ENCODE measurements around the gene CD244. TPM values are rescaled to one million over a fixed set of nuclear protein-coding genes. Genes with fewer than 3 reads are reported as not detected.
"Not testable (repeated sequence)": the region's sequence is repeated elsewhere in the genome, so short reads cannot be mapped to it uniquely, and the experiment has no call there.

The CD244 gene
- polyA plus RNA-seq, 1 donor from 2014 or later = 1.6 TPM

DNA sequence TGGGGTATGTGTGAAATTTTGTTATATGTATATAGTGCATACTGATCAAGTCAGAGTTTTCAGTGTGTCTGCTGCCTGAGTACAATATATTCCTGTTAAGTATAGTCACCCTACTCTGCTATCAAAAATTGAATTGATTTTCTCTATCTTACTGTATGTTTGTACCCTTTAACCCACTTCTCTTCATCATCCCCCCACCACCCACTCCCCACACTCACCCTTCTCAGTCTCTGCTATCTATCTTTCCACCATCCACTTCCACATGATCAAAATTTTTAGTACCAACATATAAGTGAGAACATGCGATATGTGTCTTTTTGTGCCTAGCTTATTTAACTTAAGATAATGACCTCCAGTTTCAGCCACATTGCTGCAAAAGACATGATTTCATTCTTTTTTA, 62.5 kb downstream of the CD244 start:
- no peaks in the 10 kb centered on the region for H3K27me3 Mint-ChIP-seq
- H3K4me1 Mint-ChIP-seq = peaks cover 57 to 77% (median 65%) of the 10 kb centered on the region in 3 donors
- peaks cover 20% of the 10 kb centered on the region for H3K36me3 Mint-ChIP-seq

DNA sequence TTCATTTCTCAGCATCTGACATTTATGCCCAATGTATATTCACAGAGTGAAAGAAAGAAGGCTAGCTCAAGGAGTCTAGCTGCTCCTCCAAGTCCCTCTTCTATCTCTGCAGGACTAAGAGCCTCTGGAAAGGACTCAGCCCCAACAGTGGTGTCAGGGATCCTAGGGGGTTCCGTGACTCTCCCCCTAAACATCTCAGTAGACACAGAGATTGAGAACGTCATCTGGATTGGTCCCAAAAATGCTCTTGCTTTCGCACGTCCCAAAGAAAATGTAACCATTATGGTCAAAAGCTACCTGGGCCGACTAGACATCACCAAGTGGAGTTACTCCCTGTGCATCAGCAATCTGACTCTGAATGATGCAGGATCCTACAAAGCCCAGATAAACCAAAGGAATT, 63.0 kb downstream of the CD244 start:
- no peaks in the 10 kb centered on the region for H3K27me3 Mint-ChIP-seq

More for the DNA sequence above, 62.5 kb downstream of the CD244 start:
- H3K4me3 Mint-ChIP-seq = peak overlapping the region; percentile 68 to 96 (median 88)
- H3K27ac Mint-ChIP-seq = peak overlapping the region; percentile 90 to 99 (median 95)
- H3K9me3 Mint-ChIP-seq = peaks cover 0 to 9% (median 2%) of the 10 kb centered on the region in 3 donors

DNA sequence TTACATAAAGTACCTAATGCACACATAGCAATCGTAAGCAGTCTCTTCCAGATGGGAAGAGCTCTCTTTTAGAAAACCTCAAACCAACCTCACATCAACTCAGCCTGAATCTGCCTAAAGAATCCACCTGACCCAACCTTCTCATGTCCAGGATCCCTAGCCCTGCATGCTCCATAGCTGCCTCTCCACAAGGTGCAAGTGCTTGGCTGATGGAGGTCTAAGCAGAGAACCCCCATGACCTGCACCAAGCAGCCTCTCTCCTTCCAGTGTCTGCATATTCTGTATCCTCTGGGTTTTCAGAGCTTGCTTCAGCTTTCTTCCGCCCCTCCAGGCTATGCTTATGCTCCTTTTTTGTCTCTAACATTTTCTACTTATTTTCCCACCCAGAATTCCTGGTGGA, 64.2 kb downstream of the CD244 start:
- Mint-ChIP-seq H3K4me1 (peaks cover 53 to 68% (median 53%) of the 10 kb centered on the region in 3 donors), H3K27me3 (no peaks in the 10 kb centered on the region), H3K9me3 (no peaks in the 10 kb centered on the region), H3K36me3 (peaks cover 9% of the 10 kb centered on the region), H3K27ac (peak overlapping the region; percentile 90 to 99 (median 95)), H3K4me3 (peak overlapping the region; percentile 82 to 99 (median 96))

More for the DNA sequence above, 63.0 kb downstream of the CD244 start:
- Mint-ChIP-seq H3K27ac (peak overlapping the region; percentile 90 to 99 (median 95)), H3K4me1 (peaks cover 53 to 76% (median 60%) of the 10 kb centered on the region in 3 donors), H3K9me3 (peaks cover 0 to 5% (median 0%) of the 10 kb centered on the region in 3 donors), H3K36me3 (peaks cover 15% of the 10 kb centered on the region), H3K4me3 (peak overlapping the region; percentile 68 to 96 (median 88))

DNA sequence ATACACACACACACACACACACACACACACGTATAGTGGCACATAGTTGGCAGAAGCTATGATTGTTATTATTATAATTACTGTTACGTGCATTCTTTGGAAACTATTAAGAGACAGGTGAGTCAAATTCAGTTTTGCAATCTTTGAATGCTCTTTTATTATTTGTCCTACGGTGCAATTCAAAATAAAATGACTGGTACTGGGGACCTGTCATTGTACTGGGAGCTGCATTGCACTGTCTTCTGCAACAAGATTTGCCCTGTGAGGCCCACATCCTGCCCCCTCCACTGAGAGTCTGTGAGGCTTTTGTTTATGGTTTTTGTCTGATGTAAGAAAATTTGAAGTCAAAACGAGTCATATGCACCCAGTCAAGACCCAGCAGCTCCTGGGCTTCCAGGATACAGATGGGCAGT, 64.8 kb downstream of the CD244 start:
- Mint-ChIP-seq H3K9me3 (no peaks in the 10 kb centered on the region), H3K27ac (peak overlapping the region; percentile 90 to 99 (median 95)), H3K36me3 (peaks cover 6% of the 10 kb centered on the region), H3K27me3 (no peaks in the 10 kb centered on the region), H3K4me1 (peaks cover 50 to 67% (median 54%) of the 10 kb centered on the region in 3 donors), H3K4me3 (peak overlapping the region; percentile 82 to 99 (median 96))

DNA sequence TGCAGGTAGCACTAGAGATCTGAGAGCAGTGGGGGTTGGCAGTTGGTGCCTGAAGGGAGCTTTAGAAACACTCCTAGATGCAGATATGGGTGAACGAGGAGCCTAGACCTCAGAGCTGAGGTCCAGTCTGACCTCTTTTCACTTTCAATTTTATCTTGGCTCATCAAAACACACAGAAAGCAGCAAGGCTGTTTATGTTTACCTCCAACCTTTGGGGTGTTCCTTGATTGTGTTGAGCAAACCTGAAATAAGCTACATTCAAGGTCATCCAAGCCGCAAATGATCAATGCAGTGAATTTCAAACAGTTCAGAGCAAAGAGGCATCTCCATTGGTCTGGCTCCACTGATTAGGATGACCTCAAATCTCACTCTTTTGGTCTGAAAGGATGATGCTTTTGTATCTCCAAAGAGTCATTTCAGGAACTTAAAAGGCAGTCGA, 65.4 kb downstream of the CD244 start:
- H3K36me3 Mint-ChIP-seq = peaks cover 6% of the 10 kb centered on the region
- H3K4me1 Mint-ChIP-seq = peaks cover 45 to 64% (median 52%) of the 10 kb centered on the region in 3 donors
- H3K27ac Mint-ChIP-seq = peak overlapping the region; percentile 90 to 99 (median 95)
- H3K27me3 Mint-ChIP-seq = no peaks in the 10 kb centered on the region
- no peaks in the 10 kb centered on the region for H3K9me3 Mint-ChIP-seq
- peak overlapping the region; percentile 82 to 99 (median 96) for H3K4me3 Mint-ChIP-seq

DNA sequence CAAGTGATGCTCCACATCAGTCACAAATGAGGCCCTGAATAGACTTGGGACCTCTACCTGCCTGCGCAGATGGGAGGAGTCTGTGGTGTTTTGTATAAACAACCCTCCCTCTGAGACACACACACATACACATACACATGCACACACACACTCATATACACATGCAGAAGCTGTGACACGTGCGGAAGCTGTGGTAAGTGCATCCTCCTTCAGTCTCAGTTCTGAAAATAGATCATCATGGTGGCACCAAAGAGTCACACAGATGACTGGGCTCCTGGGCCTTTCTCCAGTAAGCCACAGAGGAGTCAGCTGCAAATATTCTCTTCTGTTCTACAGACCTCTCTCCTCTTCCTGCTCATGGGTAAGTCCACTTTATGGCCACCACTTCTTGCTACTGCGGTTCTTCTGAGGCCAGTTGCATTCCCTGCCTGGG, 66.7 kb downstream of the CD244 start, which contains the start of gene LY9:
Gene LY9 (plus strand): TSS at position 224 of the 433 bp plus-strand sequence. CDS start 14 bp downstream, at position 238.
- peak within 1 kb of the TSS; percentile 82 to 99 (median 96) for H3K4me3 Mint-ChIP-seq
- H3K36me3 Mint-ChIP-seq = peaks cover 6% of the 10 kb centered on the region
- H3K27me3 Mint-ChIP-seq = no peaks in the 10 kb centered on the region
- H3K4me1 Mint-ChIP-seq = peaks cover 39 to 58% (median 49%) of the 10 kb centered on the region in 3 donors
- H3K9me3 Mint-ChIP-seq = no peaks in the 10 kb centered on the region
- peak within 1 kb of the TSS; percentile 90 to 99 (median 95) for H3K27ac Mint-ChIP-seq

DNA sequence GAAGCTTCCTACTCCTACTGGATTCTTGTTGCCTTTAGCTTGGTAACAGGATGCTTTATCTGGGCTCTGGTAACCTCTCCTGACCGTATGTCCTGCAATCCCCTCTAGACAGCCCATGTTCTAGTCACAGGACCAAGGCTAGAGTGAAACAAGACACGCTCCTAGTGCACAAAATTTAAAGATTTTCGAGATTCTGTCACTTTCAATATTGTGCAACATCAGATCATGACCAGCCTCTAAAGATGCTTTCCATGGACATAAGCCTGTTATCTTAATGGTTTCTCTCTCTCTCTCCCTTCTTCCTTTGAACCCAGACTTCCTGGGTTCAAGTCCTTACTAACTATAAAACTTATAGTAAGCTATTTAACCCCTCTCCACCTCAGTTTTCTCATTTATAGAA, 68.3 kb downstream of the CD244 start:
- Mint-ChIP-seq H3K27ac (peak overlapping the region; percentile 90 to 99 (median 95)), H3K36me3 (no peaks in the 10 kb centered on the region), H3K4me3 (peak overlapping the region in 2 of 4 donors; percentile 13 to 73), H3K4me1 (peaks cover 36 to 56% (median 48%) of the 10 kb centered on the region in 3 donors), H3K27me3 (no peaks in the 10 kb centered on the region), H3K9me3 (no peaks in the 10 kb centered on the region)

DNA sequence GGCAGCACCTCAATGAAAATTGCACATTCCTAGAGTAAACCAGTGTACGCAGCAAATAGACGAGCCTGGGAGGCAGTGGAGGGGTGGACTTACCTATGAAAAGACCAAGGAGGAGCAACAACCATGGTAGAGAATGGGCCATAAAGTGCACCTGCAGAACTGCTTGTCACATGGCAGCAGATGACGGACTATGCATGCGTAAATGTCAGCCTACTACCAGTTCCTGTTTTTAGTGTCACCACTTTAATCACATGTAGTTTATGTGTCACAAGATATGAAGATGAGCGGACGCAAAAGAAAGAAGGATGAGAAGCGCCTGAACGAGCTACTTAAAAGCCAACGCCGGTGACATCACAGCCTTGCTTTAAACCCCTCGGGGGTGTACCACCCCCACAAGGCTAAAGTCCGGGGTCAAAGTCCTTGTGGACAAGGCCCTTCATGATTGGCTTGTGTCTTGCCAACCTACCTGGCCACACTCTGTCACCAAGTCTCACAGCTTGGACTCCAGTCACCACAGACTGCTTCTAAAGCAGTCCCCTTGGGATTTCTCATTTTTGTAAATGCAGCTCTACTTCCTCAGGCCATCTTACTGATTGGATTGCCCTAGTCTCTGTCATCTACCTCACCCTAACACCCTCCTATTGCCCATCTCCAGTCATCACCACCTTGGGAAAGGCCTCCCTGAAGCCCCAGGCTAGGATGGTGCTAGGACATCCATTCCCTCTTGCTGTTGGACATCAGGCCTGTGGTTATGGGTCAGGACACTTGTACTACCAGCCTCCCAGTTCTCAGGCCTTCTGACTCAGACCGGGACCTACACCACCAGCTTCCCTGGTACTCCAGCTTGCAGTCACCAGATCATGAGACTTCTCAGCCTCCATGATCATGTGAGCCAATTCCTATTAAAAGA, 72.7 kb downstream of the CD244 start:
- H3K4me1 Mint-ChIP-seq = peaks cover 10 to 26% (median 26%) of the 10 kb centered on the region in 3 donors
- no peaks in the 10 kb centered on the region for H3K27me3 Mint-ChIP-seq
- H3K36me3 Mint-ChIP-seq = no peaks in the 10 kb centered on the region
- peak overlapping the region; percentile 94 to 100 (median 99) for H3K27ac Mint-ChIP-seq
- H3K9me3 Mint-ChIP-seq = no peaks in the 10 kb centered on the region
- peak overlapping the region; percentile 61 to 86 (median 74) for H3K4me3 Mint-ChIP-seq

DNA sequence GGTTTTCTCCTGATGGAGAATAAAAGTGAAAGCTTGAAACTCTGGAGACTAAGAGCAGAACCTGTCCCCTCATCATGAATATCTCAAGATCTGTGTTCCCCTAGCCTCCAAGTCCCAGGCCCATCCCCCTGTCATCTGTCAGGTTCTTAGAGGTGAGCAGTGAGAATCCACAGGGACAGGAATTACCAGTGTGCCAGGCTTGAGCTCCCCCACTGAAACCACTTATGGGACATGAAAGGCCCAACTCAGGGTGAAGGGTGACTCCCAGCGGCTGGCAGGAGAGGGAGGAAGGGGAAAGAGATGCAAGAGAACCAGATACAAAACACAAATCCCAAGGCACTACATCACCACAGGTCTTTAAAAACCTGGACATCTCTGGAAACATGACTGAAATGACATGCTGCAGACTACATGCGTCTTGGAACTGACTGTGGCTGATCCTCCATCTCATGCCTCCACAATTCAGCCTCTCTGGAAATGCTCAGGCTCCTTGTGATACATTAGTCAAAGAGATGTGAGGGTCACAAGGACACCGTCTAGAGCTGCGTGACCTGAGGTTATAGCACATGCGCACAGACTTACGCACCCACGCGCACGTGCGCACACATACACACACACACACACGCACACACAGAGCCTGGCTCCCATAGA, 73.5 kb downstream of the CD244 start:
- peak overlapping the region; percentile 61 to 86 (median 74) for H3K4me3 Mint-ChIP-seq
- H3K27me3 Mint-ChIP-seq = no peaks in the 10 kb centered on the region
- H3K9me3 Mint-ChIP-seq = no peaks in the 10 kb centered on the region
- peak overlapping the region; percentile 94 to 100 (median 99) for H3K27ac Mint-ChIP-seq
- H3K4me1 Mint-ChIP-seq = peaks cover 10 to 24% (median 23%) of the 10 kb centered on the region in 3 donors
- no peaks in the 10 kb centered on the region for H3K36me3 Mint-ChIP-seq

DNA sequence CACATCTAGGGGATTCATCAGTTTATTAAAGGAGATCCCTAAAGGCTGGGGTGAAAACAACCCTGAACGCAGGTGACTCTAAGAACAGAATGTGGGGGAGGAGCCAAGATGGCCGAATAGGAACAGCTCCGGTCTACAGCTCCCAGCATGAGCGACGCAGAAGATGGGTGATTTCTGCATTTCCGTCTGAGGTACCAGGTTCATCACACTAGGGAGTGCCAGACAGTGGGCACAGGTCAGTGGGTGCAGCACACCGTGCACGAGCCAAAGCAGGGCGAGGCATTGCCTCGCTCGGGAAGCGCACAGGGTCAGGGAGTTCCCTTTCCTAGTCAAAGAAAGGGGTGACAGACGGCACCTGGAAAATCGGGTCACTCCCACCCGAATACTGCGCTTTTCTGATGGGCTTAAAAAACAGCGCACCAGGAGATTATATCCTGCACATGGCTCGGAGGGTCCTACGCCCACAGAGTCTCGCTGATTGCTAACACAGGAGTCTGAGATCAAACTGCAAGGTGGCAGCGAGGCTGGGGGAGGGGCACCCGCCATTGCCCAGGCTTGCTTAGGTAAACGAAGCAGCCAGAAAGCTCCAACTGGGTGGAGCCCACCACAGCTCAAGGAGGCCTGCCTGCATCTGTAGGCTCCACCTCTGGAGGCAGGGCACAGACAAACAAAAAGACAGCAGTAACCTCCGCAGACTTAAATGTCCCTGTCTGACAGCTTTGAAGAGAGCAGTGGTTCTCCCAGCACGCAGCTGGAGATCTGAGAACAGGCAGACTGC, 79.5 kb downstream of the CD244 start:
- peak overlapping the region in 2 of 4 donors; percentile 23 to 75 for H3K4me3 Mint-ChIP-seq
- peak overlapping the region; percentile 85 to 93 (median 91) for H3K27ac Mint-ChIP-seq
- H3K4me1 Mint-ChIP-seq = peaks cover 14 to 31% (median 30%) of the 10 kb centered on the region in 3 donors
- H3K36me3 Mint-ChIP-seq, H3K27me3 Mint-ChIP-seq, H3K9me3 Mint-ChIP-seq: not testable (repeated sequence)

DNA sequence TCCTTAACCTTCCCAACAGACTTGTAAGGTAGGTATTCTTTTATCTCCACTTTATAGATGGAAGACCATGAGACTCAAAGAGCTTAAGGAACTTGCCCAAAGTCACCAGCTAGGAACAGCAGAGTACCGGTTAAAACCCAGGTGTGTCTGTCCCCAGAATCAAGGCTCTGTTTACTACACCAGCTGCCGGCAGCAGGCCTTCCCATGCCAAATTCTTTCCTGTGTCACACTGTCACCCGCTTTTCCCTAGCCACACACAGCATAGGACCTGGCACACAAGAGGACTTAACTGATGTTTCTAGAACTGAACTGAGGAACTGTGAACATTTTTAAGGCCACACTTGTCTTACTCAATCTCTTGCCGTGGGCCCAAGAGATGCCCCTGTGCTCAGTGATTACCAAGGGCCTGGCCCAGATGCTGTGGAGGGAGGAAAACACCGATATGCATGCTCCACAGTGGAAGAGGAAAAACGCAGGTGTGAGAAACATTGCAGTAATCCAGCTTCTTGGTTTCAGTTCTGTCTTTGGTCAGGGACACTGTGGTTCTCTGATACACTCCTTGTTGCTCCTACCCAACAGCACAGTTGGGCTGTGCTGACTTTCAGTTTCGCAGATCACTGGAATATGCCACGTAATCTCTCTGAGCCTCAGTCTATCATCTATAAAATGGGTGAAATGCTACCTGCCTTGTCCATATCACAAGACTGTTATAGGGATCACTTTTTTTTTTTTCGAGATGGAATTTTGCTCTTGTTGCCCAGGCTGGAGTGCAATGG, 80.6 kb downstream of the CD244 start:
- peaks cover 20 to 37% (median 36%) of the 10 kb centered on the region in 3 donors for H3K4me1 Mint-ChIP-seq

DNA sequence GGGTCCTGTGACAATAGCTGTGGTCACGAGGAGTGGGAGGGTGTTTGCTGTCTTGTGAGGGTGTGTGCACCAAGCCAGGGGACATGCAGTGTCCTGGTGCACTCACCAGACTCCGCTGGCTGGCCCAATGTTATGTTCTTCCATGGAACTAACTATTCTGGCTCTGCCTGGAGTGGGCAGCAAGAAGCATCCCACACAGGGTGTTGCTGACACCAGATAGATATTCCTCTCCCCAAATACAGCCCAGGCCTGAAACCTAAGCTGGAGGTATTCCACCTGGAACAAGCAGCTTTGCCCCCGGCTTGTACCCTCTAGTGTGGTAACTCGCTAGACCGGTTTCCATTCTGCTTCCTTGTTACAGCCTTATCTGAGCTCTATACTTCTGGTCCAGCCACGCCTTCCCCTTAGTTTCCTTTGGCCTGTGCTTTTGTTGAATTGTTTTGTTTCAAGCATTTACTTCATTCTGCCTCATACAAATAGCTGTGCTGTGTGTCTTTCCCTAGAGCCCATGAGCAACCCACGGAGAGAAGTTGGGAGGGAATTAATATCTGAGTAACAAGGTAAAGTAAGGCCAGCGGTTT, 81.4 kb downstream of the CD244 start:
- Mint-ChIP-seq H3K27ac (peak overlapping the region; percentile 85 to 93 (median 91)), H3K4me3 (peak overlapping the region in 1 of 4 donors; percentile 75), H3K36me3 (no peaks in the 10 kb centered on the region), H3K9me3 (no peaks in the 10 kb centered on the region), H3K27me3 (no peaks in the 10 kb centered on the region), H3K4me1 (peaks cover 24 to 41% (median 41%) of the 10 kb centered on the region in 3 donors)

More for the DNA sequence above, 80.6 kb downstream of the CD244 start:
- Mint-ChIP-seq H3K9me3 (no peaks in the 10 kb centered on the region), H3K27me3 (no peaks in the 10 kb centered on the region), H3K27ac (peak overlapping the region; percentile 85 to 93 (median 91)), H3K4me3 (peak overlapping the region; percentile 23 to 86 (median 60)), H3K36me3 (no peaks in the 10 kb centered on the region)

DNA sequence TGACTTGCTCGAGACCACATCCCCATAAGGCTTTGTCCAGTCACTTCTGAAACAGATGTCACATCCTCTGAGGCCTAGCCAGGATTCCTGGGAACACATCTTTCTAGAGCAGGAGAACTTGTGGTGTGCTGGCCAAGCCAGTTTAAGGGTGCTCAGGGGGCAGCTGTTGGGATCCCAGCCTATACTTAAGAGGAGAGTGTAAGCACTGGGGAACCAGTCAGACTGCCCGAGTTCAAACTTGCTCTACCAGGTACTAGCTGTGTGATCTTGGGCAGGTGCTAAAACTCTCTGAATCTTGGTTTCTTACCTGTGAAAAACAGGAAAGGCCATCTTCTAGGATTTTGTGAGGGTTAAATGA, 82.3 kb downstream of the CD244 start:
- Mint-ChIP-seq H3K27me3 (no peaks in the 10 kb centered on the region), H3K36me3 (no peaks in the 10 kb centered on the region), H3K4me3 (no peak overlapping the region), H3K4me1 (peaks cover 29 to 46% (median 42%) of the 10 kb centered on the region in 3 donors), H3K9me3 (no peaks in the 10 kb centered on the region), H3K27ac (peak overlapping the region in 2 of 3 donors; percentile 16 to 85)
